ENCODE data around the gene CTPS2.

DNA sequence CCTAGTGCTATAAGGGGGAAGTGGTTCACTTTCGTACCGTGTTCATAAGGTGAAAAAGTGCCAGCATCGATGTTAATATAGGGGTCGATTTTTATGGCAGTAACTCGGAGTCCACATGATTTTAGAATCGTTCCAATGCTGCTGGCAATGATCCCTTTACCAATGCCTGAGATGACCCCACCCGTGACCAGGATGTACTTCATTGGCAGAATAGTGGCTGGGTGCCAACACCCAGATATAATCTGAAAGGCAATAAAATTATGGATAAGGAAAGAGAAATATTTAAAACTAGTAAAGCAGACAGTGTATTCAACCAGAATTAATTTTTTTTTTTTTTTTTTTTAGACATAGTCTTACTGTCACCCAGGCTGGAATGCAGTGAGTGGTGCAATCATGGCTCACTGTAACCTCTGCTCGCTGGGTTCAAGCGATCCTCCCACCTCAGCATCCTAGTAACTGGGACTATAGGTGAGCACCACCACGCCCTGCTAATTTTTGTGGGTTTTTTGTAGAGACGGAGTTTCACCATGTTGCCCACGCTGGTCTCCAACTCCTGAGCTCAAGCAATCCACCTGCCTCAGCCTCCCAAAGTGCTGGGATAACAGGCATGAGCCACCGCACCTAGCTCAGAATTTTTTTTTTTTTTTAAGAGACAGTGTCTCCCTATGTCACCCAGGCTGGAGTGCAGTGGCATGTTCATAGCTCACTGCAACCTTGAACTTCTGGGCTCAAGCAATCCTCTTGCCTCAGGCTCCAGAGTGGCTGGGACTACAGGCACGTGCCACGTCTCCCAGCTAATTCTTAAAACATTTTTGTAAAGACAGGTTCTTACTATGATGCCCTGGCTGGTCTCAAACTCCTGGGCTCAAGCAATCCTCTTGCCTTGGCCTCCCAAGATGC, 9.5 kb downstream of the CTPS2 start:
- TF ChIP-seq CTCF (IDR thresholded peaks at IDR 0.05) (no peak), EZH2 (IDR thresholded peaks at IDR 0.05) (no peak), EZH2phosphoT487 (IDR thresholded peaks at IDR 0.05) (no peak)

Measured in neural progenitor cell (in vitro differentiated cells).